Stimulated activated CD8-positive, alpha-beta memory T cell treated with anti-CD3 and anti-CD28 coated beads, Interleukin-7, amount 100 ng/mL, for 48 hours (primary cell): Measurements from ENCODE around the gene RAB11FIP2.

Experiments used
- DNase-seq, 2 donors: peaks; one replicate each; pipeline ENCODE4 v3.0.0-alpha.2; 2020; ENCODE audit warnings: low read depth in 1 of 2; ENCODE audit errors: extremely low read depth in 1 of 2

RAB11FIP2 gene

GRCh38 chr10:118035354-118036005 lies 11.3 kb downstream of the RAB11FIP2 start:
- no peak for DNase-seq

- DNase-seq, result no peak
Measured at GRCh38 chr10:118034791-118035261, 11.9 kb downstream of the RAB11FIP2 start.

- no peak for DNase-seq
Measured at GRCh38 chr10:118033905-118034304, 12.8 kb downstream of the RAB11FIP2 start.

DNA sequence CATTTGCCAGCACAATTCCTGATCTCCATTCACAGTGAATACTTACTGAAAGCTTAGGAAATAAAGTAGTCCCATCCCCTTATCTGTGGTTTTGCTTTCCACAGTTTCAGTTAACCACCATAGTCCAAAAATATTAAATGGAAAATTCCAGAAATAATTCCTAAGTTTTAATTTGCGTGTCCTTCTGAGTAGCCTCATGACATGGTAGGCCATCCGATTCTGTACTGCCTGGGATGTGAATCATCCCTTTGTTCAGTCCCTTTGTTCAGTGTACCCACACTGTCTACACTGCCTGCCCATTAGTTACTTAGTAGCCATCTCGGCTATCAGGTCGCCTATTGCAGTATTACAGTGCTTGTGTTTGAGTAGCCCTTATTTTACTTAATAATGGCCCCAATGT lies 14.2 kb downstream of the RAB11FIP2 start:
- no peak for DNase-seq

DNA sequence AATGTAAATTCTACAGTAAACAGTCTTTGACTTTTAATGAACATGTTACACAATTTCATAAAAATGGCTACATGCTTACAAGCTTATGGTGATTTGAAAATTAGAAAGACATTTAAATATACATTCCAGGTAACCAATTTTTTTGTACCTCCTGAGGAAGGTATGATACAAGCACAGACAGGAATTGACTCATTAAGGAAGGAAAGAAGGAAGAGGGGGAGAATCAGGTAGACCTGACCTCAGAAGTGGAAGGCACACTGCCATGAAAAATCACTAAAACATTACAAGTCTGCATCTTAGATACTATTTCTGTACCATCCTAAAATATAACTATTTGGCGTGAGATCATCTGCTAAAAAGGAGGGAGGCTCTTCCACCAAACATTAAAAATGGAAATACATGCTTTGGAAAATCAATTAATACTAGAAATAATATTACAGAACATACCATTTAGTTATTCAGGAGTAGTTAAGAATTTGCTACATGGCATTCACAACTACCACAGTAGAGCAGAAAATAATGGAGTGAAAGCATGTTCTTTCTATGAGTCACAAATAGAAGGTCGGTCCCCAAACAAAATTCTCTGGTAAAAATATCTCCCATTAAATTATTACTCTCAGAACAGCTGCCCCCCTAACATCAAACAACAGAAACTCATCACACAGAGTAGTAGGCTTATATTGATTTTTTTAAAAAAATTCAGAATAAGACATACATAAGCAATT lies 15.2 kb downstream of the RAB11FIP2 start:
- DNase-seq, result no peak

GRCh38 chr10:118028619-118029018 lies 18.1 kb downstream of the RAB11FIP2 start:
- no peak for DNase-seq

DNA sequence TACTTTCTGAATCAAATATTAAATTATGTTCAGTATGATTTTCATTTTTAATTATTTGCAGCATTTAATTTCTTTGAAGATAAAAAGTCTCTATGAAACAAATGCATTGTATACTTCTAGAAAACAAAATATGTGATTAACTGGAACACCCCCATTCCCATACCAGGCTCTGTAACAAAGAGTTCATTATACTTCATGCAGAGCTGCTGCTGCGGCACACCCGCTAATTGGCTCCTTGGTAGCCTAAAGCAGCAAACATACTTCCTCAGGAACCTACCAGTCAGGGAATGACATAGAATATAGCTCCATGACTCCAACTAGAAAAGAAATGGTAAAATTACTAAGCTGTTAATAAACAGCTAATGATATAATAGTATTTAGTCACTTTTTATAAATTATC lies 19.3 kb downstream of the RAB11FIP2 start:
- no peak for DNase-seq

DNA sequence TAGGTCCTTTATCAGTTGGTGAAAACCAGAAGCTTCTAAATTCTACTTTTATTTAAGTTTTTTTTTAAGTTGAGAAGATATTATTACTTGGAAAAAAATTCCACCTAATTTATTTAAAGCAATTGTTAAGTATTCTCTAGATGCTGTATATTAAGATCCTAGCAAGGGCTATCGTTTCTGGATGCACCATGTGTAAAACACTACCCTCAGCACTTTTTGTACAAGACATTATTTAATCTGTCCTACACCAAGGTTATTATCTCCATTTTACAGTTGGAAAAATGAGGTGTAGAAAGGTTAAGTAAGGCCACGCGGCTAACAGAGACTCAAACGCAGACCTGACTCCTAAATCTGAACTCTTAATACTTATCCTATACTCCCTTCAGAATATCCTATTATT lies 19.8 kb downstream of the RAB11FIP2 start:
- no peak for DNase-seq

- no peak for DNase-seq
Measured at GRCh38 chr10:118020365-118020764, 26.4 kb downstream of the RAB11FIP2 start.

DNA sequence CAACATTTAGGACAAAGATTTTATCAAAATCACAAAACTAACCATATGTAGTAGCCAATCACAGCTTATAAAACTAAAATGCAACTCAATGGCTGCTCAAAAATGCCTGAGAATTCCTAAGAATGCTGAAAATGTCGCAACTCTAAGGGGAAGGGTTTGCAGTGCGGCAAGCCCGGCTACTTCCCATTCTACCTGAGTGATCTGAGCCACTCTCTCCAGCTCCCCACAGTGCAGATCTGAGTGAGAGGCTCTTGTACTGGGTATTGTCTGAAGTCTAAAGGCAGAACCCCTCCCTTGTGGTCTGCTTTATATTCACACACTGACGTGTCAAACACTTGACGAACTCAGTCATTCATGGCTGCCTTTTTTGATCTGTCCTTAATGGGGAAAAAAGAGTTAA lies 28.9 kb downstream of the RAB11FIP2 start:
- no peak for DNase-seq

DNA sequence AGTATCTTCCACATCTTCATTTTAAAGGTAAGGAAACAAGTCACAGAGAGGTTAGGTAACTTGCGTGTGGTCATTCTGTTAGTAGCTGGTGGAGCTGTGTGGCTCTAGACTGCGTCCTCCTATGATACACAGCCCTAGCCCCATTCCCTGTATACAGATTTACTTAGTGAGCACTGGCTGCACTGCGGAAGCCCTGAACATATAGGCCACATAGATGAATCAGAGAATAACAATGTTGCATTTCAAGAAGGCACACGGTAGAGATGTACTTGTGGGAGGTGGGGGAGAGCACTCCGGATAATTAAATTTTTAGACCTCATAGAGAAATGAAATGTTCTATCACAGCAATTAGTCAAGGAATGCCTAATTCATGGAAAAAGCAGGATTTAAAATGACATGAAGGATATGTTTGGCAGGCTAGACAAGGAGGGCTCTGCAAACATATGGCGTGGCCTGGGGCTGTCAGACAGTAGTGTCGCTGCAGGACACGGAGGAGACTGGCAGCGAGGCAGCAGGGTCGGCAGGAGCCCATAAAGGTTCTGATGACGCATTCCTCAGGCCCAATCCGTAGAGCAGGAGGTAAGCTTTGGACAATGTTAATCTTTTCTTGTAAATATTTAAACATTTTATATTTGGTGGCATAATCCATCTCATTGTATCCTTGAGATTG lies 29.5 kb downstream of the RAB11FIP2 start:
- DNase-seq, result no peak

GRCh38 chr10:118012952-118013525 lies 33.7 kb downstream of the RAB11FIP2 start:
- no peak for DNase-seq

DNA sequence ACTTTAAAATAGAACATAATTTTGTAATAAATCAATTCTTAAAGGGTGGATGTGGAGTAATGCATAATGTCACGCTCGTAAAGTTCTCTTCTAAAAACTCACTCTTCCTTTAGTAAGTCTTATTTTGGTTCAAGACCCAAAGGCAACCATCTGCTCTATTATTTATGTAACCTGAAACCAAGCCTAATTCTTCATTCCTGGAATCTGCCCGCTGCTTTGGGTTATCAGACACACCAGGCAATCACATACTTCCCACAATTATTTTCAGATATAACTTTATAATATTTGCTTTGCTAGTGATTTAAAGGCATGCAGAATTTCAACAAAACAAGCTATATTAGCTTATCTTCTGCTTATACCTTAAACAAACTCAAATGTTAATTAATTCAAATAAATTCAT lies 39.0 kb downstream of the RAB11FIP2 start:
- no peak for DNase-seq

DNA sequence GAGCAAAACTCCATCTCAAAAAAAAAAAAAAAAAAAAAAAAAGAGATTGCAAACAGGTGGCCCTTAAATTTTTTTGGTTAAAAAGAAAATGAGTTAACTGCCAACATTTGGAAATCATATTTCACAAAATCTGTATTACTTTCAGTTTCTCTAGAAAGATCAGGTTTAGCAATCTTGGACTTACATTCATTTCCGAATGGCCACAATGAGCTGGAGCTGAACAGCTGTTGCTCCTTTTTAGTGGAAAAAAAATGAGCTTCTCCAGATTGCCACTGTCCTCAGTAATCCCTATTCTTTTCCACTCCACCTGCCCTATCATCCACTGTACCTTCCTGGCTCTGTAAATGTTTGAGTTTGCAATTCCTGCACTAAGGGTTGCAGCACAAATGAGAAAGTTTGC lies 43.6 kb downstream of the RAB11FIP2 start:
- no peak for DNase-seq

DNA sequence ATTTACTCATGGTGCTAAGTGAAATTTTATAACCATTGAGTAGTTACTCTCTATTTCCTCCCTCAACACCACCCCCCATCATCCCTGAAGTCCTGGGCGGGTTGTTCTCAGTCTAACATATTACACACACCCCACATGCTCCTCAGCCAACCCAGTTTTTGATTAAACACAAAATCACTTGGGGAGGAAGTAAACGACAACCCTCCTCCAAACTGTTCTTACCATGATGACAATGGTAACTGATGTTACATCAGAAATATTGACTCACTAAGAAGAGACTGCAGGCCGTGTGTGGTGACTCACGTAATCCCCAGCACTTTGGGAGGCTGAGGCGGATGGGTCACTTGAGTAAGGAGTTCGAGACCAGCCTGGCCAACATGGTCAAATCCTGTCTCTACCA lies 44.2 kb downstream of the RAB11FIP2 start:
- peak in 1 of 2 donors; percentile 3 for DNase-seq

DNA sequence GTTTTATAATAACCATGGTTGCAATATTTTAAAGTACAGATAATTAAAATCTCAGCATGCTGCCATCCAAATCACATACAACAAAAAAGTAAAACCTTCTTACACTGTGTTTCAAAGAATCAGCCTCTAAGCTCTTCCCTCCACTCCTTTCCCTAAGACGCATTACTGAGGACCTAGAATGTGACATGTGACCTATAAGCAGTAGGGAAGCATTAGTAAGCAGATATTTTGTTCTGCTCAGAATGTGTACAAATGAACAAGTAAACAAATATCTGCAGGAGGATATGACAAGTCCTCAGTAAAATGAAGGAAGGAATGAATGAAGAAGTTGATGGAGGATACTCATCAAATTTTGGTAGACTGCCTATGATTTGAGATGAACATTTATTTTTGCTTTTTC lies 49.1 kb downstream of the RAB11FIP2 start:
- no peak for DNase-seq

GRCh38 chr10:117996709-117997108 lies 50.0 kb downstream of the RAB11FIP2 start:
- DNase-seq, result no peak

DNA sequence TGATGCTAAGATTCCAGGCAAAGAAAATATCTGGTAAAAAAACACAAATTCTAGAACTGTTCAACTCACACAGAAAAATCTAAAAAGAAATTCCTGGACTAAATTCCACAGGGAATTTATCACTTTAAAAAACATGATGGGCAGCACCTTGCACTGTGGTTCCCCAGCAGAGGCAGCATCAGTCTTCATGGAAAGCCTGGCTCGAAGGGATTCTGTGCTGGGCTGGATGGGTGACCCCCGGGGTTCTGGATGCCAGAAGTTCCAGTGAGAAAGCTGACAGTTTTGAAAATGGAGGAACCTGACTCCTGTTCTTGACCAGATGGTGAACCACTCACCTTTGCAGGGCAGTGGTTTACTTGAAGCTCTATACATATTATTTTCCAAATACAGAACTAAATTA lies 52.0 kb downstream of the RAB11FIP2 start:
- DNase-seq, result no peak

DNA sequence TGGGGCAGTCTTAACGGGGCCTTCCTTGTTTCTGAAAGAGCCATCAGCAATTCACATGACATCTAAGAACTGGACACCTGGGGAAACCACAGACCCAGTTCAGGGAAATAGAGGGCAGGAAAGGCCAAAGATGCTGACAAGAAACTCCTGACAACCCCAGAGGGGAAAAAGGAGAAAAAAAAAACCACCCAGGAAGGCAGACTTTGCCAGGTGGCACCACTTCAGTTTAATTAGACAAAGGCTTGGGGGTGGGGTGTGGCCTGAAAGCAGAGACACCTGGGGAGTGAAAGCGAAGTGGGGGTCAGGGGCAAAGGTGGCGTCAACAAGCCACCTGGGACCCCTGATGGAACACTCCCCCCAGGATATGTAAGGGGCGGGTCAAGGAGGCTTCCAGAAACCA lies 53.6 kb downstream of the RAB11FIP2 start:
- DNase-seq, result no peak

- DNase-seq, result no peak
Measured at GRCh38 chr10:117991701-117992100, 55.0 kb downstream of the RAB11FIP2 start.

- DNase-seq, result no peak
Measured at GRCh38 chr10:117989962-117990361, 56.8 kb downstream of the RAB11FIP2 start.

DNA sequence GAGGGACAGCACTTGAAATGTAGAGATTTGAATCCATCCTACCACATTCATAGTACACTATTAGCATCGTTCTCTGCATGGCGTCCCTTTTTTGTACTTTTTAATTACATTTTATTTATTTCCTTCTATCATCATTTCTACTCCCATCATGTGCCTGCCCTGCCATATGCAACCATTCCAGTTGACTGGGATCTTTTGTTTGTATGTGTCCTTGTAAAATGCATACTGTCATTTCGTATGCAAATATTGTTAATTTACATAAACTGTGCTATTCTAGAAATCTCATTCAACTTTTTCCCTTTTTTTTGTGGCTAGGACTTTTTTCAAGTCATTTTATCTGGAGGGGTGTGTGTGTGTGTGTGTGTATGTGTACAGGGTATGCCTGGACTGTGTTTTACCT lies 57.9 kb downstream of the RAB11FIP2 start:
- no peak for DNase-seq
